Body of pancreas (tissue), 4 donors: ENCODE data around the gene PRM2. TPM values are rescaled to one million over a fixed set of nuclear protein-coding genes. Genes with fewer than 3 reads are reported as not detected.

ENCODE experiments used
- ATAC-seq: fragments of 150-250 bp; one replicate; pipeline ENCODE4 v1.9.1; 2016
- DNase-seq, 4 donors: peaks; one replicate each; pipeline ENCODE4 v3.0.0-alpha.2; 2019
- H3K27ac ChIP-seq, 4 donors: fragments of 200-600 bp; sonication (generic); 1 replicate in 3 of 4; 2 replicates in 1 of 4; pipeline versions ENCODE4 v1.5.1 to v1.6.1; 2016 to 2019; ENCODE audit warnings: mild to moderate bottlenecking in 1 of 4, mixed read lengths in 1 of 4, moderate library complexity in 1 of 4
- H3K27me3 ChIP-seq, 2 donors: fragments of 200-600 bp; sonication (generic); one replicate each; pipeline ENCODE4 v1.6.0; 2016; ENCODE audit warnings: mild to moderate bottlenecking in 1 of 2
- H3K36me3 ChIP-seq, 2 donors: fragments of 200-600 bp; sonication (generic); replicated peaks in 1 of 2; 2 replicates each; pipeline ENCODE4 v1.5.1; 2016; ENCODE audit warnings: low read depth in 2 of 2; ENCODE audit not compliant: insufficient read depth in 1 of 2
- H3K4me1 ChIP-seq: fragments of 200-600 bp; sonication (generic); one replicate; pipeline ENCODE4 v1.6.0; 2016
- H3K4me3 ChIP-seq, 2 donors: fragments of 200-600 bp; sonication (generic); 1 replicate in 1 of 2; 2 replicates in 1 of 2; pipeline ENCODE4 v1.5.1; 2016 to 2019
- H3K9me3 ChIP-seq, 3 donors: fragments of 200-600 bp; sonication (generic); 1 replicate in 2 of 3; 2 replicates in 1 of 3; pipeline ENCODE4 v1.5.1; 2016
- CTCF ChIP-seq, 7 experiments: fragments of 450-650 bp in 4 of 7; fragments of 200-600 bp in 3 of 7; sonication (generic) in 3 of 7; IDR thresholded peaks; one replicate each; pipeline ENCODE4 v1.5.1; 2016 to 2019; ENCODE audit warnings: antibody characterized with exemption in 7 of 7
- POLR2A ChIP-seq, 3 donors: fragments of 450-650 bp; IDR thresholded peaks; one replicate each; pipeline ENCODE4 v1.6.1; 2016; ENCODE audit warnings: antibody characterized with exemption in 3 of 3, mild to moderate bottlenecking in 2 of 3
- WGBS, 2 donors: methylation state at CpG; one replicate each; pipeline ENCODE4 v1.1.5; 2017; 5-methylcytosine and 5-hydroxymethylcytosine counted together
- intact Hi-C: fragments of 100-400 bp; cut with DNase I; formaldehyde crosslinking; loops from one replicate; pipeline ENCODE4 v1.15.1; 2023
- total RNA-seq, 2 donors: library from RNA; depleted of rRNA; stranded (reverse); fragments of >200 nt; gene quantifications; one replicate each; pipeline ENCODE4 v1.1.0, GENCODE V29; 2016

PRM2 gene
- total RNA-seq, 2 donors from 2014 or later, result not detected

DNA sequence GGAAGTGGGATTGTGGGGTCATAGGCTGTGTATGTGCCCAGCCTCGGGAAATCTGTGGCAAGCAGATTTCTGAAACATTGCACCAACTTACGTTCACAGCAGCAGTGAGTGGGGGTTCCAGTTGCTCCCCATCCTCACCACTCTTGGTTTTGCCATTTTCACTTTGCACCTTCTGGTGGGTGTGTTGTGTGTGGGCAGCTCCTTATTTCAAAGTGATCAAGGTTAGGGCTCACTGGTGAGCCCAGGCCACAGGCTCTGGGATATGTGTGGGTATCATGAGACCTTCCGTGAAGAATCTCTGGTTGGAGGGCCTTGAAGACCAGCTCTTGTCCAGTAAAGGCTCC lies 34.3 kb upstream of the PRM2 start:
- Histone ChIP-seq H3K27ac (no peak overlapping the region), H3K36me3 (no peaks in the 10 kb centered on the region), H3K9me3 (no peaks in the 10 kb centered on the region), H3K27me3 (no peaks in the 10 kb centered on the region), H3K4me1 (peaks cover 16% of the 10 kb centered on the region), H3K4me3 (no peak overlapping the region)
- WGBS, 2 donors, result 87 to 100% methylated on average over 3 of the region's 3 CpGs
- DNase-seq (no peak), ATAC-seq (no peak)
- TF ChIP-seq POLR2A (IDR thresholded peaks at IDR 0.05) (no peak), CTCF (IDR thresholded peaks at IDR 0.05) (no peak)
- intact Hi-C loops, result no loop called here

DNA sequence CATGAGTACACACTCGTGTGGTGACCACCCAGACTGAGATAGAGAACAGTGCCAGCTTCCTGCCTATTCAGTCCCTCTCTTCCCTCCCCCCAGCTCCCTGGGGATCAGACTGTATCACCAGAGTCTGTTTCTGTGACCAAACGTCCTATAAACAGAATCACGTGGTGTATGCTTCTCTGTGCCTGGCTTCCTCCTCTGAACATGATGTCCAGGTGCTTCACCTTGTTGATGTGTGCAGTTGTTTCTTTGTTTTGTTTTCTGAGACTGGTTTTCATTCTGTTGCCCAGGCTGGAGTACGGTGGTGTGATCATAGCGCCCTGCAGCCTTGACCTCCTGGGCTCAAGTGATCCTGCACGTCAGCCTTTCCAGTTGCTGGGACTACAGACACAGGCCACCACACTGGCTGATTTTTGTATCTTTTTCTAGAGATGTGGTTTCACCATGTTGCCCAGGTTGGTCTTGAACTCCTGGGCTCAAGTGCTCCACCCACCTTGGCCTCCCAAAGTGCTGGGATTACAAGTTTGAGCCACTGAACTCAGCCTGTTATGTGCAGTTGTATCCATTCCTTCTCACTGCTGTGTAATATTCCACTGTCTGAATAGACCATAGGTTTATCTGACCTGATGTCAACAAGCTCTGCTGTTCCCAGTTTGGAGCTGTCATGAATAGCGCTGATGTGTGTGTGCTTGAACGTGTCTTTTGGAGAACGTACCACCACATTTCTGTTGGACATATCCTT lies 33.8 kb upstream of the PRM2 start:
- intact Hi-C loops, result no loop called here
- no peak for TF ChIP-seq CTCF (IDR thresholded peaks at IDR 0.05)
- TF ChIP-seq POLR2A (IDR thresholded peaks at IDR 0.05), result no peak
- no peak for ATAC-seq
- H3K27ac ChIP-seq, result no peak overlapping the region
- no peaks in the 10 kb centered on the region for H3K36me3 ChIP-seq
- no peak overlapping the region for H3K4me3 ChIP-seq
- no peaks in the 10 kb centered on the region for H3K27me3 ChIP-seq
- 58 to 71% methylated on average over 9 of the region's 9 CpGs for WGBS, 2 donors
- no peaks in the 10 kb centered on the region for H3K9me3 ChIP-seq
- DNase-seq, result no peak
- H3K4me1 ChIP-seq, result peaks cover 16% of the 10 kb centered on the region

DNA sequence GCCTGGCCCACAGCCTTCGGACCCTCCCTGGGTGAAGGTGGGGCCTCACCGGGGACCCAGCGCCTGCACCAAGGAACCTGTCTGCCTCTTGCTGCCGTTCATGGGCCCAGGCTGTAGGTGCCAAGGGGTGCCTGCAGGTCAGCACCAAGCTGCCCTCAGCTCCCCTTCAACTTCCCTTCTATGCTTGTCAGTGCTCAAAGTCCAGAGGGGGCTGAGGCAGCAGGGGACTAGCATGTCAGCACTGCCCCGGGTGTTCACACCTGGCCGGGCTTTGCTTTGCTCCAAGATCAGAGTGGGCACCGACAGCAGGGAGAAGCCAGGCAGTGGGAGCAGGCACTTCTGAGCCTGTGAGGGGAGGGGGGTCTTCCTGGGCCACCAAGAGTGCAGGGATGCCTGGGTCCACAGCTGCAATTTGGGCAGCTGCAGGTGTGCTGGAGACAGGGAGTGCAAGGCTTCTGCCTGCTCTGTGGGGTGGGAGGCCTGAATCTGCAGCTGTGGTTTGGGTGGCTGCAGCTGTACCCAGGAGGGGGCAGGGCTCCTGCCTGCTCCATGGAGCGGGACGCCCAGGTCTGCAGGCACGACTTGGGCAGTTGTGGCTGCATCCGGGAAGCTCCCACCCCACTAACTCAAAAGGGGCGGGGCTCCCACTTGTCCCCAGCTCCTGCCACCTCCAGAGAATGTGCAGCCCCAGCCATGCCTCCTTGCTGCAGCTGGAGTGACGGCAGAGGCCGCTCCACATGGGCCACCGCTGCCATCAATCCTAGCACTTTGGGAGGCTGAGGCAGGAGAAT lies 32.4 kb upstream of the PRM2 start:
- no peaks in the 10 kb centered on the region for H3K9me3 ChIP-seq
- ATAC-seq, result no peak
- intact Hi-C loops, result no loop called here
- peaks cover 16% of the 10 kb centered on the region for H3K4me1 ChIP-seq
- no peak for DNase-seq
- TF ChIP-seq POLR2A (IDR thresholded peaks at IDR 0.05) (no peak), CTCF (IDR thresholded peaks at IDR 0.05) (no peak)
- no peaks in the 10 kb centered on the region for H3K27me3 ChIP-seq
- H3K4me3 ChIP-seq, result no peak overlapping the region
- H3K27ac ChIP-seq, result no peak overlapping the region
- no peaks in the 10 kb centered on the region for H3K36me3 ChIP-seq
- WGBS, 2 donors, result 68 to 73% methylated on average over 4 to 15 of the region's 15 CpGs

- no peak overlapping the region for H3K4me3 ChIP-seq
- DNase-seq (no peak), ATAC-seq (no peak)
- intact Hi-C loops, result no loop called here
- H3K27ac ChIP-seq, result no peak overlapping the region
- TF ChIP-seq CTCF (IDR thresholded peaks at IDR 0.05) (no peak), POLR2A (IDR thresholded peaks at IDR 0.05) (no peak)
- H3K9me3 ChIP-seq, result no peaks in the 10 kb centered on the region
- H3K4me1 ChIP-seq, result peaks cover 11% of the 10 kb centered on the region
- H3K27me3 ChIP-seq, result no peaks in the 10 kb centered on the region
- 87% methylated on average over 13 to 19 of the region's 21 CpGs for whole genome bisulfite sequencing, 2 donors
- H3K36me3 ChIP-seq, result no peaks in the 10 kb centered on the region
Measured at GRCh38 chr16:11307639-11308492, 31.6 kb upstream of the PRM2 start.
